ENCODE results near the gene GPR146. TPM values are rescaled to one million over a fixed set of nuclear protein-coding genes. Genes with fewer than 3 reads are reported as not detected.

GPR146 gene
- total RNA-seq, 2 donors from 2014 or later = 0.66 to 0.75 TPM

- peaks cover 22% of the 10 kb centered on the region for H3K36me3 ChIP-seq (ENCODE audit: control insufficient read depth, insufficient read depth, low read length)
- WGBS, 2 experiments (ENCODE audit: insufficient coverage in 1 of 2, insufficient read length in 1 of 2) = 95% methylated on average over 32 to 45 of the region's 45 CpGs
- H3K36me3 Mint-ChIP-seq (ENCODE audit: low read depth) = peaks cover 22% of the 10 kb centered on the region
Observed at GRCh38 chr7:1022801-1023465, 21.4 kb upstream of the GPR146 start.

GRCh38 chr7:1024331-1024841, 20.0 kb upstream of the GPR146 start:
- H3K9me3 Mint-ChIP-seq = no peaks in the 10 kb centered on the region
- H3K36me3 Mint-ChIP-seq (ENCODE audit: low read depth) = peaks cover 18% of the 10 kb centered on the region
- Histone ChIP-seq H3K4me1 (ENCODE audit: control insufficient read depth, insufficient read depth, low read length) (no peaks in the 10 kb centered on the region), H3K9me3 (ENCODE audit: control insufficient read depth, low read length) (no peaks in the 10 kb centered on the region), H3K4me3 (ENCODE audit: low read length) (no peak overlapping the region), H3K27me3 (ENCODE audit: control insufficient read depth, insufficient read depth, low read length, poor library complexity, severe bottlenecking) (no peaks in the 10 kb centered on the region), H3K9ac (ENCODE audit: extremely low read depth, low read length, poor library complexity, severe bottlenecking) (no peak overlapping the region), H3K36me3 (ENCODE audit: control insufficient read depth, insufficient read depth, low read length) (peaks cover 19% of the 10 kb centered on the region), H3K27ac (ENCODE audit: low read depth, low read length) (no peak overlapping the region)
- no peaks in the 10 kb centered on the region for H3K27me3 Mint-ChIP-seq (ENCODE audit: insufficient read depth)
- H3K4me1 Mint-ChIP-seq = peaks cover 6% of the 10 kb centered on the region
- no peak overlapping the region for H3K27ac Mint-ChIP-seq
- no peak for DNase-seq
- TF ChIP-seq CTCF (conservative IDR thresholded peaks at IDR 0.05) = no peak
- H3K4me3 Mint-ChIP-seq = no peak overlapping the region
- WGBS, 2 experiments (ENCODE audit: insufficient coverage in 1 of 2, insufficient read length in 1 of 2) = 92% methylated on average over 8 to 15 of the region's 15 CpGs

More at GRCh38 chr7:1022801-1023465, 21.4 kb upstream of the GPR146 start:
- no peaks in the 10 kb centered on the region for H3K4me1 ChIP-seq (ENCODE audit: control insufficient read depth, insufficient read depth, low read length)
- no peaks in the 10 kb centered on the region for H3K9me3 Mint-ChIP-seq
- H3K9me3 ChIP-seq (ENCODE audit: control insufficient read depth, low read length) = no peaks in the 10 kb centered on the region
- H3K27me3 Mint-ChIP-seq (ENCODE audit: insufficient read depth) = no peaks in the 10 kb centered on the region
- H3K4me3 Mint-ChIP-seq = no peak overlapping the region
- no peaks in the 10 kb centered on the region for H3K27me3 ChIP-seq (ENCODE audit: control insufficient read depth, insufficient read depth, low read length, poor library complexity, severe bottlenecking)
- peaks cover 6% of the 10 kb centered on the region for H3K4me1 Mint-ChIP-seq
- no peak for TF ChIP-seq CTCF (conservative IDR thresholded peaks at IDR 0.05)
- no peak for DNase-seq
- H3K4me3 ChIP-seq (ENCODE audit: low read length) = no peak overlapping the region
- no peak overlapping the region for H3K27ac ChIP-seq (ENCODE audit: low read depth, low read length)
- H3K9ac ChIP-seq (ENCODE audit: extremely low read depth, low read length, poor library complexity, severe bottlenecking) = no peak overlapping the region
- no peak overlapping the region for H3K27ac Mint-ChIP-seq

- H3K27ac Mint-ChIP-seq = no peak overlapping the region
- Histone ChIP-seq H3K9ac (ENCODE audit: extremely low read depth, low read length, poor library complexity, severe bottlenecking) (no peak overlapping the region), H3K27ac (ENCODE audit: low read depth, low read length) (no peak overlapping the region), H3K9me3 (ENCODE audit: control insufficient read depth, low read length) (no peaks in the 10 kb centered on the region), H3K4me1 (ENCODE audit: control insufficient read depth, insufficient read depth, low read length) (no peaks in the 10 kb centered on the region), H3K36me3 (ENCODE audit: control insufficient read depth, insufficient read depth, low read length) (peaks cover 19% of the 10 kb centered on the region), H3K27me3 (ENCODE audit: control insufficient read depth, insufficient read depth, low read length, poor library complexity, severe bottlenecking) (no peaks in the 10 kb centered on the region), H3K4me3 (ENCODE audit: low read length) (no peak overlapping the region)
- peaks cover 6% of the 10 kb centered on the region for H3K4me1 Mint-ChIP-seq
- DNase-seq = no peak
- no peak overlapping the region for H3K4me3 Mint-ChIP-seq
- WGBS, 2 experiments (ENCODE audit: insufficient coverage in 1 of 2, insufficient read length in 1 of 2) = 93 to 96% methylated on average over 20 to 25 of the region's 25 CpGs
- no peaks in the 10 kb centered on the region for H3K27me3 Mint-ChIP-seq (ENCODE audit: insufficient read depth)
- H3K9me3 Mint-ChIP-seq = no peaks in the 10 kb centered on the region
- no peak for TF ChIP-seq CTCF (conservative IDR thresholded peaks at IDR 0.05)
- H3K36me3 Mint-ChIP-seq (ENCODE audit: low read depth) = peaks cover 18% of the 10 kb centered on the region
Observed at GRCh38 chr7:1024876-1025742, 19.2 kb upstream of the GPR146 start.
